AML-193 (cell line): Measurements from ENCODE around the gene FLNC.

Source experiments
- DNase-seq, 2 experiments: peaks; one replicate each; lab custom pipeline; 2025; lab: John Stamatoyannopoulos, UW

Gene FLNC

DNA sequence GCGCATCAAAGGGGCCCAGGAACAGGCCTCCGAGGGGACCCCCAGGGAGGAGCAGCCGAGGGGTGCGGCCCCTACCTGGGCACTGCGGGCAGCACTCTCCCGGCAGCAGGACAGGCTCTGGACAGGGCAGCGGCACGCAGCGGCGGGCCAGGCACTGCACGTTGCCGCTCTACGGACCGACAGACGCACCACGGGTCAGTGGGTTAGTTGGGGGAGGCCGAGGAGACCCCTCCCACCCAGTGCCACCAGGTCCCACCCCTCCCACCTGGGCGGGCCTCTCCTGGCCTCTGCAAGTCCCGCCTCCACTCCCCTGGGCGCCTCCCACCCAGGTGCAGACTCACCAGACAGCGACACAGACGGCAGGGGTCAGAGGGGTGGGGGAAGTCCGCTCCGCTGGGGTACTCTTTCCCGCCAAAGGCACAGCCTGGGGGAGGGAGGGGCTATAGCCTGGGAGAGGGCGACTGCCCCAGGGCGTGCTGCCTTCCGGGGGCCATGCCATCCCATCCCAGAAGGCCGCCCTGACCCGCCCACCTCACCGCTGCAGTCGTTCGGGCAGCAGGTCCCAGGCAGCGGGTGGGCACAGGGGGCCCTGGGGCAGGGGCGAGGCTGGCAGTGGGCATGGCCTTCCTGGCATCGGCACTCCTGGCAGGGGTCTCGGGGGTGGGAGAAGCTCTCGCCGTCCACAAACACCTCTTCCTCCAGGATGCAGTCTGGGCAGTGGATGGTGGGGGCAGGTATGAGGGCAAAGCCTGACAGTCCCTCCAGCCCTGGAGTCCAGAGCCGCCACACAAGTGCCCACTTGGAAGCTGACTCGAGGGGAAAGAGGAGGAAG, 61.1 kb downstream of the FLNC start:
- DNase-seq: no peak

DNA sequence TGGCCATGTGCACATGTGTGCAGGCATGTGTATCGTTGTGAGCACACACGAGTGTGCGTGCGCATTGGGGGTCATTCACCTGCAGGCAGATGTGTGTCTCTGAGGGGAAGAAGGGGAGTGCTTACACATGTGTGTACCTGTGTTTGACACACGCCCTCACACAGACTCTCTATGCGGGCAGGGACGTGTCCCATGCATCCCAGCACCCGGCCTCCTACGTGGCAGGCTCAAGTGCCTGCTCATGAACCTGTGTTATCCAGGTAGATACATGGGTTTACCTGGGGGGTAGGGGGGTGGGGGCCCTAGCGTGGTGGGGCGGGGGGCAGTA, 61.7 kb downstream of the FLNC start:
- no peak for DNase-seq

DNA sequence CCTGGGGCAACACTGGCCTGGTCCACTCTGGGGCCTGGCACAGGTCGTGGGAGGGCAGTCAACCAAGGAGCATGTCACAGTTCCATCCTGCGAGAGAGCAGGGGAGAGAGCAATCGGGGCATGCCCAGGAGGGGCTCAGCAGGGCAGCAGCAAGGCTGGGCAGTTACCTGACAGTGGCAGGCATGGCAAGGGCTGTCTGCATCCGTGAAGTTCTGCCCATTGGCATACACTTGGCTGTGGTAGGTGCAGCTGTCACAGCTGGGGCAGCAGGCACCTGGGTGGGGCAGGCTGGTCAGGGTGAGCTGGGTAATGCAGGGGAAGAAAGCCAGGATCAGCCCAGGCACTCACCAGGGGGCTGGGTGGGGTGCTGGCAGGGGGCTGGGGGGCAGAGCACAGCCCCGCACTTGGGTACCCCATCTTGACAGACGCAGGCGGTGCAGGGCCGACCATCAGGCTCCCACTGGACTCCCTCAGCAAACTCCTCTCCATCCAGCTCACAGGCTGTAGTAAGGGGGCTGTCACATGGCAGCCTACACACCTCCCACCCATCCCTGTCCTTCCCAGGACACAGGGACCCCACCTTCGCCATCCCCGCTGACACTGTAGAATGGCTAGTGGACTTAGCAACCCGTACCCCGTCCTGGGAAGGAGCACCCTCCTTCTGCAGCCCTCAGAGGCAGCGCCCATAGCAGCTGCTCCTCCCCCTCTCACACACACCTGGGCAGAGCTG, 62.5 kb downstream of the FLNC start:
- DNase-seq: no peak

DNA sequence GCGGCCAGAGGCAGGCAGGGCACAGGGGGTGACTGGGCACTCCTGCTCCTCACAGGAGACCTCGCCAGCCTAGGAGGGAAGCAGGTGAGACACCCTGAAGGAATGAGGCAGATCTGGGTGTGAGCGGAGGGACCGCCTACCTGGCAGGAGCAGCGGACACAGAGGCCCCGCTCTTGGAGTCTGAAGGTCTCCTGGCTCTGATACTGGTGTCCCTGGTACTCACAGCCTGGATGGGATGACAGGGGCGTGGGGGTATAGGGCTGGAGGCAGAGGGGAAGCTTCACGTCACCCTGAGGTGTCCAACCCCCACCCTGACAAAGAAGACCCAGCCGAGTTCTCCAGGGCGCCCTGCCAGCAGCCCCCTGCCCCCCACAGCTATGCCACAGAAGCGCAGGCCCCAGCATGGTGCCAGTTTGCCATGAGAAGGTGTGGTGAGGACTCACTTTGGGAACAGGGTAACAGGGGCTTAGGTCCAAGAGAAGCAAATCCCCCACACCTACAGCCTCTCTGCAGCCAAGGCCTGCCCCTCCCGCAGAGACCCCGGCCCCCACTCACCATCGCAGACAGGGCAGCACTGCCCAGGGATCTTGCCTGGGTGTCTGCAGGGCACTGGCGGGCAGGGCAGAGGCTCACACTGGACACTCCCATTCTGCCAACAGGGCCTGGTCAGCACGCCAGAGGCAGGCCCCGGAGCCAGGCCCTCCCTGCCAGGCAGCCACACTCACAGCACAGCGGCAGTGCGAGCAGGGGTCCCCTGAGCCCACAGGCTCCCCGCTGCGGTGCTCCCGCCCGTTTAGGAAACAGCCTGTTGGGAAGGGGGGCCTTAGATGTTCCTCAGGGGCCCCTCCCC, 63.3 kb downstream of the FLNC start:
- no peak for DNase-seq

DNA sequence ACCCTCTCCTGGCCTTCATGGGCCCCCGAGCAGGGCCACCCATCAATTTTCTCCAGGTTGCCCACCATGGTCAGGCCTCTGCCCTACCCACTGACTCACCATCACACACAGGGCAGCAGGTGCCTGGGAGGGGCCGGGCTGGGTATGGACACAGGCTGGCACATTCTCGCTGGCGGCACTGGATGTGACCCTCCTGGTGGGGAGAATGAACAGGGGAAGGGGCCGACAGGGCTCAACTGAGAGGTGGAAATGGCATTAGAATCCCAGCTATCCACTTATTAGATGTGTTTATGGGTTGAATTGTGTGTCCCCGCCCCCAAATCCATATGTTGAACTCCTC, 63.9 kb downstream of the FLNC start:
- no peak for DNase-seq

DNA sequence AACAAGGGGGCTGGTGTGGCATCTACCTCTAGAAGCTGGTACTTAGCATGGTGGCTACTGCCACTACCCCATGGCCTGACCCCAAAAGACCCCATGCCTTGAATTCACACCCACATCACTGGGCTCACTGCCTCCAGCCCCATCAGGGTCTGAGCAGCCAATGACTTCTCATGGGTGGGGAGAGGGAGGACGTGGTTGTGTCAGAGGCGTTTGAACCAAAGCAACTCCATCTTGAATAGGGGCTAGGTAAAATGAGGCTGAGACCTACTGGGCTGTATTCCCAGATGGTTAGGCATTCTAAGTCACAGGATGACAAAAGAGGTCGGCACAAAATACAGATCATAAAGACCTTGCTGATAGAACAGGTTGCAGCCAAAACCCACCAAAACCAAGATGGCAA, 65.1 kb downstream of the FLNC start:
- DNase-seq: no peak

DNA sequence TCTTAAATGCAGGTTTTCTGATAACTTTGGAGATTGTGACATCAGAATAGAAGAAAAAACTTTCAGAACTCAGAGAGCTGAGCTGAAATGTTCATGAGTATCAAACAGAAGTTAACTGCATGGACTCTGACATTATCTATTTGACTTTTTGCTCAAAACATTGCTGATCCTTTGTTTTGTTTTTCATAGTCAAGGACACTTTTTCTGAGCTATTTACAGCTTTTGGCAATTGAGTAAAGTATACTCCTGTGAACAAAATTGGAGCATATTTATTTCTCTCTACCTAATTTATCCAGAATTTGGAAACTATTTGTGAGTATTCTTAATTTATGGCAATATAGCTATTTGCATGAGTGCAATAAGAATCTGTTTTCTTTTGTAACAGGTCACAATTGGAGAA, 69.2 kb downstream of the FLNC start:
- DNase-seq: no peak

DNA sequence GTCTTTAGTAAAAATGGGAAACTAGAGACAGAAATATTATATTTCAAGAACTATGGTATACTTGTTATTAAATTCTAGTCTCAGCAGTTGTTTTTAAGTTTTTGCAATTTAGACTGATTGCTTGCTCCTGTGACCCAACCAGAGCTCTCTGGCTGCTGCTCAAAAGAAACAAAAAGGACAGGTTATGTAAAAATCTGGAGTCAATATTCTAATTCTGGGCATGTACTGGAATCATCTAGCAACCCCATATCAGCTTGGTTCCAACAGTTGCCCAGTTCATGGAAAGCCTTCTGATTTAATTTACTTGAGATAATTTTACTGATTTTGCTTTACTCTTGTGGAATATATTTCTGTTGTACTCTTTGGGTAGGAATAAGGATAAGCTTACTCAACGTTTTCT, 70.0 kb downstream of the FLNC start:
- no peak for DNase-seq

DNA sequence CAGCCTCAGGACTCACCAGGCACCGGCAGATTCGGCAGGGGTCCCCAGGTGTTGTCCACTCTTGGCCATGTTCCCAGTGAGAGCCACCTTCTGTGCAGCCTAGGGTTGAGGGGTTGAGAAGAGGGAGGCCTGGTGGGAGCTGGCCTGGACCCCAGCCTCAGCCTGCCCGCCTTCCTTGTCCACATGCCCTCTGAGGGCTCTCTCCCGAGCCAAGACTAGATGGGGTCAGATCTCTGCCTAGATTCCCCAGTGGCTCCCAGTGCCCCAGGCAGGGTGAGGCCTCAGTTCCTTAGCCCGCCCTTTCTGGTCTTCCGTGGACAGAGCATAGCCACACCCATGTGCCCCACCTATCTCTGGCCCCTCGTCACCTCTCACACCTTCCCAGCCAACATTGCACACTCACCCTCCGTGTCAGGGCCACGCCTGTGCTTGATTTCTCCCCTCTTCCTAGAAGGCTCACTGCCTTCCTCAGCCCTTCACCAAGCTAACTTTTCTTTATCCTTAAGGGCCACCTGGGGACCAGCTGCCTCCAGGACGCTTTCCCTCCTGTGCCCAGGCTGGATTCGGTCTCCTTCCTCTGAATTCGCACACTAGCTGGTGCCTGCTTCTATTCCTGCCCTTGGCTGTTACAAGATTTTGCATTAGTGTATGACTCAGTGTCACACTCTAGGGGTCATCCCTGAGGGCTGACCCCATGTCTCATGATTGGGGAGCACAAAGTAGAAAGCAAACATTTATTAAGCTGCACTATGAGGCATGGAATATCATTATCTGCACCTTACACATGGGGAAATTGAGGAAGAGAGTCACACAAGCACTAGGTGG, 72.8 kb downstream of the FLNC start:
- no peak for DNase-seq

DNA sequence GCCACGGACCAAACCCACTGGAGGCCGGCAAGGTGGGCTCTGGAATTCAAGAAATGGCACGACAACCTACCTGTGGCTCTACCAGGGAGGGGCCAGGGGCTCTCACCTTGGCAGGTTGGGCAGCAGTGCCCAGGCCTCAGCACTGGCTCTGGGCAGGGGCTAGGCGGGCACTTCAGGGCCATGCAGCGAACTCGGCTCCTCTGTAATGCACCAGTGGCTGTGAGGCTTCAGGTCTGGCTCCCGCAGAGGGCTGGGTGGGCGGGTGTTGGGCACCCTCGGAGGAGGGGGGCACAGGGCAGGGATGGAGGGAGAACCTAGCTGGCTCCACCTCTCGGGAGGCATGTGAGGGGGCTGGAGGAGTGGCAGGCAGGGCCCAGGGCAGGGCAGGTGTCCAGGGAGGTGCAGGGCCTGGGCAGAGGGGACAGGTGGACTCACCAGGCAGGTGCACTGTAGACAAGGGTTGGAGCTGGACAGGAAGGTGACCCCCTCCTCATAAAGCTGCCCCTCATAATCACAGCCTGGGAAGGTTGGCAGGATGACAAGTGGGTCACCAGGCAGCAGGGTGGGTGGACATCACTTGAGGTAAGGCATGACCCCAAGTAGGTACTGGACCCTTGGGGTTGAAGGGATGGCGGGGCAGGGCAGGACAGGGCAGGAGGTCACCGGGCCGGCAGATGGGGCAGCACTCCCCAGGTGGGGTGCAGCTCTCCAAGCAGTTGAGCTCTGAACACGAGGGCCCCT, 73.6 kb downstream of the FLNC start:
- no peak for DNase-seq

DNA sequence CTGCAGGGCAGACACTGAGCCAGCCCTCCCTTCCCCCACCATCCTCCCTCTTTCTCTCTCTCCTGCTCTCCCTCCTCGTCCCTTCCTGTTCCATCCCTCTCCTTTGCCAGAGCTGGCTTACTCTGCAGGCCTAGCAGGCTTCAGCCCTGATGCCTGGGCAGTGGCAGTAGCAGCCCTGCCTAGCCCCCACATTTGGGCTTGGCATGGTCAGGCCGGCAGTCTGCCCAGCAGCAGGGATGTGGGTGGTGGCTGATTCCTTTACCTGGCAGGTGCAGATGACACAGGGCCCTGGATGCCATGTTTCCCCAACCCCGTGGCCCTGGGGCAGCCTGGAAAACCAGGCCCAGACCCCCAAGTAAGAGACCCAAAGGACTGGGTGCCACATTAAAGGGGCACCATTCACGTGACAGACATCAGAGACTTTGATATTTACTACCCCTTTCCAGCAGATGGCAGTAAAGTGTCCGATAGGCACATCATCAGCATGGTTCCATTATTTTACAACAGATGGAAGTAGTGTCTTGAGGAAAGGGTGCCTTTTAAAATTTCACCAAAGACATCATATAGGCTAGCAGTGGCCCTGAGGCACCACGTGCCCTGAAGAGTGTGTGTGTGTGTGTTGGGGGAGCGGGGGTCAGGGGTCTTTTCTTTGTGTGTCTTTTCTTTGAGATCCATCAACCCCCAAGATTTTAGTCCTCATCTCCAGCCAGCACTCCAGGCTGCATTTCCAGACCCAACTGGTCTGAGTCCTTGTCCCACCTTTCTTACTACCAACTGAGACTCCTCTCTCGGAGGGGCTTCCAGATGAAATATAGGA, 74.4 kb downstream of the FLNC start:
- DNase-seq: peak; percentile 54 to 71

DNA sequence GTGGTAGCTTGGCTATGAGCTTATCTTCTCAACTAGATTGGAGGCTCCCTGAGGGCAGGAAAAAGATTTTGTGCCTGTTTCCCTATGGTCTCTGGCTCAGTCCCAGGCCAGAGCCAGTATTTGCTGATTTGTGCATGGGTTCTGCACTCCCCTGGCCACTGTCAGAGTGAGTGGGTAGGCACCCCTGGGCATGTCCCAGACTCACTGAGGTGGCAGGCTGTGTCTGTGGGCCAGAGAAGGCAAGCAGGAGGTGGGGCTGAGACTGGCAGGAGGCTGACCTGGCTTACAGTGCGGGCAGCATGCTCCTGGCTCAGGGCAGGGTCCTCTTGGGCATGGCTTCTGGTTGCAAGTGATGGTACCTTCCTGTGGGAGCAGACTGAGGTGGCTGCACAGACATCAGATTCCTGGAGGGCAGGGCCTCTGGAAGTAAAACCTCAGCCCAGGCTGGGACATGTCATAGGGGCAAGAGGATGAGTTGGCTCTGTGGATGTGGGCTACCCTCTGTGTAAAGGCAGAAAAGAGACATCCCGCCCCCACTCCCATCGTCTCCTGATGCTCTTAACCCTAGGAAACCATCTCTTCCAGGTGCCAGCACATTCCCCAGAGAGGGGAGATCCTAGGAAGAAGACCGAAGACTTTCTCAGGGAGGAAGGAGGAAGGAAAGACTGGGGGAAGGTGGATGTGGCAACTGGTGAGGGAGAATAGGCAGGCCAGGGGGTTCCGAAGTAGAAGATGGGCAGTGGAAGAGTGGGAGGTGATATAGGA, 76.0 kb downstream of the FLNC start:
- no peak for DNase-seq

DNA sequence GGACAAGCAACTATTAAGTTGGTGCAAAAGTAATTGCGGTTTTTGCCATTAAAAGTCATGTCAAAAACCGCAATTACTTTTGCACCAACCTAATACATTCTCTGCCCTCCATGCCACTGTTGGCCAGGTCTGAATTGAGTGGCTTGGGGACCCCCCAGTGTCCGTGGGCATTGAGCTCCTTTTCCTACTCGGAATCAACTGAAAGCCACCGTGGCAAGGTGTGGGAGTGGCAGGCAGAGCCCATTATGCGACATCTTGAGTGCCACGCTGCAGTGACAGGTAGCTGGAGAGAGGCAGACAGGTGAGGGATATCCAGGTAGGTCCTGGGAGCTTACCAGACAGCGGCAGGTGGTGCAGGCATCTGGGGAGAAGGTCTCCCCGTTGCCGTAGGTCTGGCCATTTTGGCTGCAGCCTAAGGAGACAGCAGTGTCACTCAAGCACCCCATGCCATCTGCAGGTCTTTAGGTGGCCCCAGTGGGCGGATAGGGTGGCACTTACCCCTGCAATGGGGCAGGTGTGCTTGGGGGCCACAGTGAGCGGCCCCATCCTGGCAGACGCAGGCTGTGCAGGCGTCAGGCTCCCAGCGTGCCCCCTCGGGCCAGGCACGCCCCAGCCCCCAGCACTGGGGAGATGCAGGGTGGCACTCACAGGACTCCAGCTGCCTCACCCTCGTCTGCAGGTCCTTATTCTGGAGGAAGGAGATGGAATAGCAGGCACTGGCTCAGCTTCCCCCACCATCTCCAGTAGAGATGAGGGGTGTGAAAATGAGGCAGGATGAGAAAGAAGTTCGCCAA, 76.8 kb downstream of the FLNC start:
- DNase-seq: no peak
